ENCODE data around the gene LAMTOR2. TPM values are rescaled to one million over a fixed set of nuclear protein-coding genes. Genes with fewer than 3 reads are reported as not detected.
"Not testable (repeated sequence)": the region's sequence is repeated elsewhere in the genome, so short reads cannot be mapped to it uniquely, and the experiment has no call there.

LAMTOR2 gene
- total and polyA plus RNA-seq, 12 donors = 49.4 to 105 (median 61.1) TPM

- no peak for TF ChIP-seq CTCF (IDR thresholded peaks at IDR 0.05)
- ATAC-seq (no peak), DNase-seq (no peak)
- Histone ChIP-seq H3K9me3 (no peaks in the 10 kb centered on the region), H3K27me3 (no peaks in the 10 kb centered on the region), H3K4me1 (peaks cover 0 to 14% (median 0%) of the 10 kb centered on the region in 9 donors), H3K36me3 (no peaks in the 10 kb centered on the region), H3K27ac (no peak overlapping the region), H3K4me3 (no peak overlapping the region)
- 73 to 74% methylated on average over 3 of the region's 3 CpGs for WGBS, 2 donors
- intact Hi-C loops (cut with DNase I) = loop anchor here in 2 of 10 donors (5.0 to 10.0 kb wide), 2 partner anchors 47 to 65 kb away; partner anchors contain the start of gene SSR2 (in 1 of the 2)
These were observed 15.2 kb downstream of the LAMTOR2 start for GRCh38 chr1:156069490-156070455.

GRCh38 chr1:156070548-156070947, 16.0 kb downstream of the LAMTOR2 start:
- no peaks in the 10 kb centered on the region for H3K9me3 ChIP-seq
- 37 to 41% methylated on average over 4 of the region's 4 CpGs for WGBS, 2 donors
- H3K36me3 ChIP-seq = no peaks in the 10 kb centered on the region
- H3K27me3 ChIP-seq = no peaks in the 10 kb centered on the region
- intact Hi-C loops (cut with DNase I) = no loop called here
- ATAC-seq (peak in 3 of 8 donors; percentile 6 to 37 (median 11)), DNase-seq (no peak)
- H3K4me1 ChIP-seq = peaks cover 0 to 21% (median 4%) of the 10 kb centered on the region in 9 donors
- no peak overlapping the region for H3K4me3 ChIP-seq
- TF ChIP-seq CTCF (IDR thresholded peaks at IDR 0.05) = no peak
- no peak overlapping the region for H3K27ac ChIP-seq

- intact Hi-C loops (cut with DNase I); H3K27me3 ChIP-seq; ATAC-seq; H3K36me3 ChIP-seq; H3K4me3 ChIP-seq; H3K27ac ChIP-seq; DNase-seq; H3K9me3 ChIP-seq: not testable (repeated sequence)
- peaks cover 4 to 30% (median 10%) of the 10 kb centered on the region in 9 donors for H3K4me1 ChIP-seq
- 90 to 93% methylated on average over 7 of the region's 7 CpGs for WGBS, 2 donors
These were observed 16.8 kb downstream of the LAMTOR2 start for GRCh38 chr1:156071332-156071816.

- Histone ChIP-seq H3K4me1 (peaks cover 4 to 34% (median 10%) of the 10 kb centered on the region in 9 donors), H3K4me3 (no peak overlapping the region), H3K27ac (no peak overlapping the region), H3K36me3 (no peaks in the 10 kb centered on the region), H3K27me3 (no peaks in the 10 kb centered on the region), H3K9me3 (no peaks in the 10 kb centered on the region)
- TF ChIP-seq CTCF (IDR thresholded peaks at IDR 0.05) = no peak
- 66 to 69% methylated on average over 6 of the region's 6 CpGs for WGBS, 2 donors
- no peak for ATAC-seq
- intact Hi-C loops (cut with DNase I) = no loop called here
- no peak for DNase-seq
These were observed 17.7 kb downstream of the LAMTOR2 start for GRCh38 chr1:156072251-156072650.

All from heart right ventricle (tissue), 16 donors.